Measurements from ENCODE around the gene ZC3H11A. TPM values are rescaled to one million over a fixed set of nuclear protein-coding genes. Genes with fewer than 3 reads are reported as not detected.

Gene ZC3H11A
- total and polyA plus RNA-seq, 8 donors, result 60.0 to 177 (median 147) TPM

DNA sequence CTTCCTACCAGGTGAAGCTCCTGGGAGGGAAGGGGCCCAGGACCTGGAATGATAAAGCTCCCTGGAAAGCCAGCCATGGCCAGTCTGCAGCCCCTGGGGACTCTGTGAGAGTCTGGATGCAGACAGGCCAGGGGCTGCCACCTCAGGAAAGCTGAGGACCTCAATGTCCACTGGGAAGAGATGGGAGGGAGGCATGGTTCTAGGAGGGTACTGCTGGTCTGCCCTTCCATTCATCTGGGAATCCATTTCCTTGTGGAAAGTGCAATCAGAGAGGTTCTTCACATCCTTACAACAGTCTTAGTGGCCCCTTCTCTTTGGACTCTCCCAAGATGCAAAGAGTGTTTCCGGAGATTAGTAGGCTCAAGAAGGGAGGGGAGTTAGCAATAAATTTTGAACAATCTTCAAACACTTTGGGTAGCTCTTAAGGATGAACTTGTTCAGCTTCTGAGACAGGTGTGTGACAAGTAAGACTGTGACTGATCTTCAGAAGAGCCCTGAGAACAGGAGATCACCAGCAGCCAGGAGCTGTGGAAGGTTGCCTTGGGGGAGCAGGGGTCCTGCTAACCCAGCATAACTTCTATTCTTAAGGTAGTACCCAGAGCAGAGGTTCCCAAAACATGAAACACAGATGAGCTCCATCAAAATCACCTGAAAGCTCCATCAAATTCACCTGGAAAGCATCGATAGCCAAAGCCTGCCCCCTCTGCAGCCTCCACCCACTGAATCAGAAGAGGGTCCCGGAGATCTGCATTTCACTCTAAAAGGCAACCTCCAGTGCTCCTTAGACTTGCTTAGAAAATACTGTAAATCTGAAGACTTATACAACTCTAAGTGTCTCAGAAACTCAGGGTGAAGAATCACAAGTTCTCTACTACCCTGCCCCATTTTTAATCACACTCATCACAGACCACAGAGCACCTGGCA lies 31.1 kb upstream of the ZC3H11A start:
- Histone ChIP-seq H3K27ac (peak overlapping the region; percentile 19 to 28), H3K4me3 (no peak overlapping the region), H3K36me3 (no peaks in the 10 kb centered on the region), H3K9me3 (no peaks in the 10 kb centered on the region), H3K27me3 (no peaks in the 10 kb centered on the region), H3K4me1 (peaks cover 0 to 6% of the 10 kb centered on the region in 2 donors)
- DNase-seq (no peak), ATAC-seq (no peak)
- TF ChIP-seq, protein P1, sequence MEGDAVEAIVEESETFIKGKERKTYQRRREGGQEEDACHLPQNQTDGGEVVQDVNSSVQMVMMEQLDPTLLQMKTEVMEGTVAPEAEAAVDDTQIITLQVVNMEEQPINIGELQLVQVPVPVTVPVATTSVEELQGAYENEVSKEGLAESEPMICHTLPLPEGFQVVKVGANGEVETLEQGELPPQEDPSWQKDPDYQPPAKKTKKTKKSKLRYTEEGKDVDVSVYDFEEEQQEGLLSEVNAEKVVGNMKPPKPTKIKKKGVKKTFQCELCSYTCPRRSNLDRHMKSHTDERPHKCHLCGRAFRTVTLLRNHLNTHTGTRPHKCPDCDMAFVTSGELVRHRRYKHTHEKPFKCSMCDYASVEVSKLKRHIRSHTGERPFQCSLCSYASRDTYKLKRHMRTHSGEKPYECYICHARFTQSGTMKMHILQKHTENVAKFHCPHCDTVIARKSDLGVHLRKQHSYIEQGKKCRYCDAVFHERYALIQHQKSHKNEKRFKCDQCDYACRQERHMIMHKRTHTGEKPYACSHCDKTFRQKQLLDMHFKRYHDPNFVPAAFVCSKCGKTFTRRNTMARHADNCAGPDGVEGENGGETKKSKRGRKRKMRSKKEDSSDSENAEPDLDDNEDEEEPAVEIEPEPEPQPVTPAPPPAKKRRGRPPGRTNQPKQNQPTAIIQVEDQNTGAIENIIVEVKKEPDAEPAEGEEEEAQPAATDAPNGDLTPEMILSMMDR (IDR thresholded peaks at IDR 0.05), result no peak
- intact Hi-C loops (cut with DNase I), result no loop called here

DNA sequence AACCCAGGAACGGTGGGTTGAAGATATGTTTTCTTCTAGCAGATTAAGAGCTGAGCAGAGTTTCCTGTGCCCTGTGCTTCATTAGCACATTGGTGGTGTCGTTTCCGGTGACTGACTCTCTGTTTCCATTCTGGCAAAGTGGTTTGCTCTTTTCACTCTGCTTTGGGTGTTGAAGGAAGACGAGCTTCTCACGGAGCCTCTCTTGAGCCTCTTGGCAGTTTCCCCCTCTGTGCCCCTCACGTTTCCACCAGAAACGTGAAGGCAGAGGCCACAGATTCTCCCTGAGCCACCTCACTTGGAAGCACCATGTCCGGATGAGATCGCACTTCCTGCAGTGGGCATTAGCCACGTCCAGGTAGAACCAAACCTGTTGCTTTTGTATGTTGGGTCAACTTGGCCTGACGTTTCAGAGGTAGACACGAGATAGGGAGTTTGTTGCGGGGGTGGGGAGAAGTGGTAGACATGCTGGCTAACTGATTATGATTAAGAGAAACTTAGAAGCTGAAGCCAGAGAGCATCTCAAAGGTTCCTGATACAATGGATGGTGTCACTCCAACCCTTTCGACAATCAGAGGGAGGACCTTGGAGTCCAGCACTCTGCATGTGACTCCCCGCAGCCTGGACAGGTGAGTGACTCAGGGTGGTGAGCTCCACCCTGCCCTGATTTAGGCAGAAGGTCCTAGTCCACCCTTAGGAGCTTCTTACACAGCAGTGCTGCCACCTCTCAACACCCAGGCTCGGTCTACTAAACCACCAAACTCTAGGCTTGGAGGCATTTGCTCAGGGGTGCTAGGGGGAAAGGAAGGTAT lies 30.2 kb upstream of the ZC3H11A start, which contains the start of gene LAX1:
Gene LAX1 (plus strand): TSS at position 155 of the 809 bp plus-strand sequence. CDS start 383 bp downstream, at position 538.
- Histone ChIP-seq H3K27ac (peak within 1 kb of the TSS; percentile 19 to 28), H3K9me3 (no peaks in the 10 kb centered on the region), H3K4me3 (peak within 1 kb of the TSS in 1 of 2 donors; percentile 15), H3K36me3 (no peaks in the 10 kb centered on the region), H3K27me3 (no peaks in the 10 kb centered on the region), H3K4me1 (peaks cover 0 to 14% of the 10 kb centered on the region in 2 donors)
- TF ChIP-seq, protein P1 (IDR thresholded peaks at IDR 0.05), result no peak
- ATAC-seq, result no peak
- no peak for DNase-seq
- intact Hi-C loops (cut with DNase I), result no loop called here

DNA sequence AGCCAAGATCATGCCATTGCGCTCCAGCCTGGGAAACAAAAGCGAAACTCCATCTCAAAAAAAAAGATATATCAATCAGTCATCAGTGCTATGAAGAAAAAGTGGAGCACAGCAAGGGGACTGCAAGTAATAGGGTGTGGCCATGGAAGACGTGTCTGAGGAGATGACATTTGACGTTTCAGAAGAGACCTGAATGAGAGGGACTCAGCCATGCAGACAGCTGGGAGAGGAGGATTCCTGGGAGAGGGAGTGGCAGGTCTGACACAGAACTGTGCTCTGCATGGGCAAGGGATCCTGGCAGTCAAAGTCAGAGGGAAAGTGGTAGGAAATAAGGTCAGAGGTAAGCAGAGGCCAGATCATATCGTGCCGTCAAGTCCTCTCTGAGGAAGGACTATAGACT lies 27.2 kb upstream of the ZC3H11A start:
- intact Hi-C loops (cut with DNase I), result no loop called here
- TF ChIP-seq, protein P1 (IDR thresholded peaks at IDR 0.05), result no peak

DNA sequence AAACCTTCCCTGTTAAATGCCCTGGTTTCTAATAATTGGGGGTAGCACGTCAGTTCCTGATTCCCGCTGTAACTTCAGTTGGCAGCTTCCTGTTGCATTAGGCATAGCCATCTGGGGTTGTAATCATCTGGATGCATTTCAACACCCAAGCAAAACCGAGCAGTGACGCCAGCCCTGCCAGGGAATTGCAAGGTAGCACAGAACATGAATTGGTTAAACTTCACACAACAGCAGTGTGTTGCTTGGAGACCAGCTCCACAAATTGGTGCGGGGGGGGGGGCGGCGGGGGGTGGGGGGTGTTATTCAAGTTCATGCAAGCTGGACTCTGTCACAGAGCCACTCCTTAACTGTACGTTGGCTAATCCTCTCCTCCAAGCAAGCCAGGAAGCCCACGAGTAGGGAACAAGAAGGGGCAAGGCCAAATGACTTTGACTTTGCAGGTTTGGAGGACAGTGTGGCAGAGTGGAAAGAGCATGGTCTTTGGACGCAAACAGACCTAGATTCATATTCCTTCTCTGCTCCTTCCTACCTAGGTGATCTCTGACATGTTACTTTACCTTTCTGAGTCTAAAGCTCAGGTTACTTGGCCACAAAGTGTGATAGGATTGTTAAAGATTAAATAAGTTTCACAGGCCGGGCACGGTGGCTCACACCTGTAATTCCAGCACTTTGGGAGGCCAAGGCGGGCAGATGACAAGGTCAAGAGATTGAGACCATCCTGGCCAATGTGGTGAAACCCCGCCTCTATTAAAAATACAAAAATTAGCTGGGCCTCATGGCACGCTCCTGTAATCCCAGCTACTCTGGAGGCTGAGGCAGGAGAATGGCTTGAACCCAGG lies 25.7 kb upstream of the ZC3H11A start:
- ATAC-seq, result peak; percentile 88
- peak; percentile 75 to 92 (median 80) for DNase-seq
- Histone ChIP-seq H3K27ac (peak overlapping the region in 1 of 2 donors; percentile 23), H3K4me3 (no peak overlapping the region), H3K4me1 (peaks cover 0 to 14% of the 10 kb centered on the region in 2 donors), H3K9me3 (no peaks in the 10 kb centered on the region), H3K27me3 (no peaks in the 10 kb centered on the region), H3K36me3 (no peaks in the 10 kb centered on the region)
- TF ChIP-seq, protein P1 (IDR thresholded peaks at IDR 0.05), result no peak
- intact Hi-C loops (cut with DNase I), result no loop called here

More for the DNA sequence above, 27.2 kb upstream of the ZC3H11A start:
- Histone ChIP-seq H3K27me3 (no peaks in the 10 kb centered on the region), H3K9me3 (no peaks in the 10 kb centered on the region), H3K4me3 (no peak overlapping the region), H3K4me1 (peaks cover 0 to 14% of the 10 kb centered on the region in 2 donors), H3K27ac (no peak overlapping the region), H3K36me3 (no peaks in the 10 kb centered on the region)
- no peak for DNase-seq
- ATAC-seq, result no peak

Measured in left lung (tissue), 10 donors.